GM21367 (cell line): Measurements from ENCODE around the gene HELZ2.

Experiments used
- ATAC-seq: cut with Tn5 transposase; IDR thresholded peaks from one replicate; pipeline ENCODE4 v1.9.1; 2021; ENCODE audit not compliant: unreplicated experiment

HELZ2 gene

DNA sequence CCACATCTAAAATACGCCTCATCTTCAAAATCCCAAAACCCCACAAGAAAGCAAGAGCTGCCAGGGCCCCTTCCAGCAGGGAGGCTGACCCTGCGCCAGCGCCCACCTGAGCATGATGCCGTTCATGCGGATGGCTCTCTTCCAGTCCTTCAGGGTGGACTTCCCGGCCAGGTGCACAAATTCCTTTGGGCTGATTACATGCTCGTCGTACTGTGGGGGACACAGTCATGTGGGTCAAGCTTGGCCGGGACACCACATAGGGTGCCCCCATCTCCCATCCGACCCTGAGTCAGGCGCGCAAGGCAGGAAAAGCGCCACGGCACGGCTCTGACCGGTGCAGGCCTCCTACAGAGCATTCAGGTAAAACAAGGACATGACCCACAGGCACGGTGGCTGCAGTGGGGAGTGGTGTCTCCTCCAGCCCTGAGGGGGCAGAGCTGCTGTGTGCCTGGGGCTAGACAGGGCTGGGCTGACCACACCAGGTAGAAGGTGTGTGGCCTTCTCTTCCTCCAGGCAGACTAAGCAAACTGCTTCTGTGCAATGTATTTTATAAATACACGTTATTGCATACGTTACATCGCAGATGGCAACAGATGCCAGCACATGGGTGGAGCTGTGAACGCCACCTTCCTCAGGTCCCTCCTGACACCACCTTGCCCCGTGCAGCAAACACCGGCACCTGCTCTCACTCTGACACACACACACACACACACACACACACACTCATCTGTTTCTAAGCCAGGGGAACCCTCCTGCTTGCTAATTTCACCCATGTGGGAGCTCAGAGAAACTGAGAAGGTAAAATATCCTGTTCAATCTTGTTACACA, 23.8 kb upstream of the HELZ2 start:
- ATAC-seq = no peak

DNA sequence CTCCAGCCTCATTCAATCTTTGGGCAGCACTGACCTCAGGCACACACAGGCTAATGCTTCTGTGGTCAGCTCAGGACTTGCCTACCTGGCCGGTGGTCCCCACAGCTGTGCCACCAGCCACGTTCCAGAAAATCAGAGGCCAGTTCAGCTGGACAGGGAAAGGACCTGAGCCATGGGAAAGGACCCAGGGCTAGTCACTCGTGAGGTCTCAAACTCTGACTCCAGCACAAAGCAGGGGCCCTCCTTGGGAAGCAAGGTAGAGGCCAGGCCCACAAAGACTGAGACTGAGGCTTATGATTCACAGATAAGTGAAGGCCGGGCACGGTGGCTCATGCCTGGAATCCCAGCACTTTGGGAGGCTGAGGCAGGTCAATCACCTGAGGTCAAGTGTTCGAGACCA, 22.4 kb upstream of the HELZ2 start:
- ATAC-seq = no peak

DNA sequence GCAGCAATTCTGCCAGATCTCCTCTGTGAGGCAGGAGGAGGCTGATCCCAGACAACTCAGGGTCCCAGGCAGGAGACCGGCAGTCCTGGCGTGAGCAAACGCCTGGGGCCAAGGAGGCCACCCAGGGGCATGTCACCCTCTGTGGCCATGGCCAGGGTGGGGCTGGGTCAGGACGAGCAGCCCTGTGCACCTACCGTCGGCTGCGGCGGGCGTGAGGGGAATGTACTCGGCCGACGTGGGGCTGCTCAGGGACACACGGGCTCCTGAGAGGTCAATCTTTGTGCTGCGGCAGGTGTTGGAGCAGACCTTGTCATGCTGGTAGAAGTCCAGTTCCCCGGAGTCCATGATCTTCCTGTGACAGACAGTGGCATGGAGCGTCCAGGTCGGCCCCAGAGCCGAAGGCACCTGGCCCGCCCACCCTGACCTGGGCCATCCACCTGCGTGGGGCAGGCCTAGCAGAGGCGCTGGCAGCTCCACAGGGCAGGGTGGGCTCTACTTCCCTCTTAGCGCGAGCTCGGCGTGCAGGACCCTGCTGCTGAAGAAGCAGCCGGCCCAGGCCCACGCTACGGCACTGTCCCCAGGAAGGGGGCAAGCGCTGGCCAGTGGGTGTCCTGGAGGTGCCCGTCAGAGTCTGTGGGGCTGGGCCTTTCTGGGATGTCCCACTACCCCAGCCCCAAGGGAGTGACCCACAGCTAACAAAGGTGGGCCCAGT, 21.5 kb upstream of the HELZ2 start:
- ATAC-seq = no peak

DNA sequence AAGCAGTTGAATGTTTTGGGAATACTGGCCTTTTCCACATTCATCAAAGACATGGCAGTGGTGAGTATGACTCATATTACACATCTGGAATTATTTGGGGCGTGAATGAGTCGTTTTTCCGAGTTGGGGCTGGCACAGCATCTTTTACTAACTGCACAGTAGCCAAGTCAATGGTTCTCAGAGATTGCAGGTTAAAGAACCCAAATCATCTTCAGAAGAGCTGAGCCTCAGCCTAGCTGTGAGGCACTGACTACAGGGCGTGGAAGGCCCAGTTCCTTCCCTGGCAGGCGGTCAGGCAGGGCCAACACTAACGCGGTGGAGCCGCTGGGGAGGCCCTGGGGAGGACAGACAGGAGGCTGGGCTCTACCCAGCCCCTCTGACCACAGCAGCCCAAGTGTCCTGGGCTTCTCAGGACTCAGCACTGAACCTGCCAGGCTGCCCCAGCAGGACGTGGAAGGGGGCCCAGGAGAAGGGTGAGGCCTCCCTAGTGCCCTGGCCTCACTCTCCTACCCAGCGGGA, 20.1 kb upstream of the HELZ2 start:
- no peak for ATAC-seq

DNA sequence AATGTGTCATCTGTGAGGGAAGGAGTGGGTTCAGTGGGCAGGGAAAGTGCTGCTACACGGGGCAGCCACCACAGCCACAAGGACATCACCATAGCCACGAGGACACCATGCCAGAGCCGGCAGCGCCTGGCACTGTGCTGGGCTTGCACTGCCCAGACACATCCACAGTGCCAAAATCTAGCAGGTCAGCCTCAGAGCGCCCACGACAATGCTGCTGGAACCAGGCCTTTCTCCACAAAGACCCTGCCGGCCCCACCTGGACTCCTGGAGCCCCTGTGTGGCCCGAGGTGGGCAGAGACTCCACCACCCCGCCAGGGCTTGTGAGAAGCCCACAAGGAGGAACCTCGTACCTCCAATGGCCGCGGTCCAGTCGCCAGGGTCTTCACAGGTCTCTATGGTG, 18.6 kb upstream of the HELZ2 start:
- no peak for ATAC-seq

DNA sequence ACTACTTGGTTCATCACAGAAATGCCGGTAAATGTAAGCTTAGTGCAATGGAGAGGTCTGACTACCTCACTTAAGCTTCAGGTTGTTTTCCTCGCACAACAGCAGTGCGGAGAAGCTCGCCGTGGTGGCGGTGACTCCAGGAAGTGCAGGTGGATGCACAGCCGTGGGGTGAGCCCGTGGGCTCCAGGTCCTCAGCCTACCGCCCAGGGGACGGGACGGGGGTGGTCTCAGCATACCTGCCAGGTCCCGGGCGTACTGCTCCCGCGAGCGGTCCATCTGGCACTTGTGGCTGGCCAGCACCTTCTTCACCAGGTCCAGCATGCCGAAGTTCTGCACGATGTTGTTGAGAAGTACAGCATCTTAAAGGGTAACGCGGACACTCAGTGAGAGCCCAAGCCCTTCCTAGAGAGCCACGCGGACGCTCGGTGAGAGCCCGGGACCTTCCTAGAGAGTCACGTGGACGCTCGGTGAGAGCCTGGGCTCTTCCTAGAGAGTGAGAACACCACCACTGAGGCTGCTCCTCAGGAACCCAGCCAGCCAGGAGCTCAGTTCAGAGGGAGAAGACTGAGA, 17.8 kb upstream of the HELZ2 start:
- ATAC-seq = no peak

DNA sequence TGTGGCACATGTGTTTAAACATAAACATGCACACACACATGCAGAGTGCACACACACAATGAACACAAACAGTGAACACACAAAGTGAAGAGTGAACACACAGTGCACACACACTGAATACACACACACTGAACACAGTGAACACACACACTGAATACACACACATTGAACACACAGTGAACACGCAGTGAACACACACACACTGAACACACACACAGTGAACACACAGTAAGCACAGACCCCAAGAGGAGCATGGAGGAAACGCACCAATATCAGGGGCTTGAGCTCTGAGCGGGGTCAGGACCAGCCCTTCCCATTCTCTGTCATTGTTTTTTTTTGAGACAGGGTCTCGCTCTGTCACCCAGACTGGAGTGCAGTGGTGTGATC, 17.1 kb upstream of the HELZ2 start:
- no peak for ATAC-seq

DNA sequence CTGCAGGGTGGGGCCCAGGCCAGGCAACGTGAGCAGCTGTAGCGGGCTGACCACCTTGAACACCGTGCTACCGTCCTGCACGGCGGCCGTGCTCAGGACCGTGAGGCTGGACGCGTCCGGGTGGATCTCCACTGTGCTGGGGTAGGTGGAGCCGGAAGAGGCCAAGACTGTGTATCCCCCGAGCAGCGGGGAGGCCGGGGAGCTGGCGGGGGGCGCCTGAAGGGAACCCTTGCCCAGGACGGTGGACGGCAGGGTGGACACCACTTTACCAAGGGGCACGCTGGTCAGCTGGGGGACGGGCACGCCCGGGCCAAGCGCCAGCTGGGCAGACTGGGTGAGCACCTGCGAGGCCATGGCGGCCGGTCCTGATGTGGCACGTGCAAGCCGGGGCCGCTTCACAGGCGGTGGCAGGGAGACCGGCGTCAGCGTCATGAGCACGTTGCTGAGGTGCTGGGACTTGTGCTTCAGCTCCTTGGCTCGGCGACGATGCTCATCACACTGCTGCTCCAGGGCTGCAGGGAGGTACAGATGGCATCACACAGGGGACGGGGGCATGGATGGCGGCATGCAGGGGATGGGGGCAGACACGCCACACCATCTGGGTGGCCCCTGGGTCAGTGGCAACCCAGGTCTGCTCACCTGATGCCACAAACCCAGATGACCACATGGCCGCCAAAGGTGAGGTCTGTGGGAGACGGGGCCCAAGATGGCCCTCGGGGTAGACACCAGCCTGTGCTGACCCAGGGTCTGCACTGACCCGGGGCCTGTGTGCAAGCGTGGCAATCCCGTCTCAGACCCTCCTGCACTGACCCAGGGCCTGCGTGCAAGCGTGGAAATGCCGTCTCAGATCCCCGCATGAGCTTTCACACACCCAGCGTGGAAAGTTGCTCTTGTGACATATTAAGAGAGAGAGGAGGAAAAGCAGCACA, 16.4 kb upstream of the HELZ2 start:
- ATAC-seq = no peak

DNA sequence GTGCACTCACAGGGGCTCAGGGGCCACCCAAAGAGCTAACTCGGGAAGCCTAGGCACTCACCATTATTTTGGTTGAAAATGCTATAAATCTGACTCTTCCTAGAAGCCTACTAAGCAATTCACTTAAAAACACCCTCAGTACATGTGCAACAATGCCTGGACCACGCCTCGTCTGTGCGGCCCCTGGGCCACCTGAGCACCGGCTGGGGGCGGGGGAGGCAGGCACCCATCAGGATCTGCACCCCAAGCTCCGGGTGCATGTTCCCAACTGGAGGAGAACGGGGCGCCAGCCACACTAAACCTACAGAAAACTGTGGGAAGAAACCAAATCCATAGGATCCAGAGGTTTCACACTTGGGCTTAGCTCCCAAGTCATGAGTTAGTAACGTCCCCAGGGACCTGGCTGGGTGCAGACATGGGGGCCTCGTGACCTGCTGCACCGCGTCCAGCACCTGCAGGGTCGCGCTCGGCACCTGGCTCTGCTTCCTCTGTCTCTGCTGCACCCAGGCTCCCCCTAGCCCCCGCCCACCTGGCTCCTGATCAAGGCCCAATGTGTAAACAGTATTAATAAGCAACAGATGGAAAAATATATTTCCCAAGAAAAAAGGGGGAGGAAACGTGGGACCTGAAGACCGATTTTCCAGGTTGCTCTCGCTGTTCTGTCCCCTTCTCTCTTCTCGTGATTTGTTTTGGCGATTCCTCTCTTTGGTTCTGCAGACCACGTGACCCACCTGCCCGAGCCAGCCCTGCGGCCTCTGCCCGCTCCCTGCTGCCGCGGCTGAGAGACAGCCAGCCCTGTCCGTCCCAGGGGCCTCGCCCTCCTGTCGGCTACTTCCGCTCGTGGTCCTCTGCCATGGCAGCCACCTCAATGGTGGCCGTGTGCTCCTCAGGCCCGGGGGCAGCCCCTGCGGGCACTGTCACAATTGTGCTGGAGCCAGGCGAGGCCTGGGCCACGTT, 15.5 kb upstream of the HELZ2 start:
- no peak for ATAC-seq

DNA sequence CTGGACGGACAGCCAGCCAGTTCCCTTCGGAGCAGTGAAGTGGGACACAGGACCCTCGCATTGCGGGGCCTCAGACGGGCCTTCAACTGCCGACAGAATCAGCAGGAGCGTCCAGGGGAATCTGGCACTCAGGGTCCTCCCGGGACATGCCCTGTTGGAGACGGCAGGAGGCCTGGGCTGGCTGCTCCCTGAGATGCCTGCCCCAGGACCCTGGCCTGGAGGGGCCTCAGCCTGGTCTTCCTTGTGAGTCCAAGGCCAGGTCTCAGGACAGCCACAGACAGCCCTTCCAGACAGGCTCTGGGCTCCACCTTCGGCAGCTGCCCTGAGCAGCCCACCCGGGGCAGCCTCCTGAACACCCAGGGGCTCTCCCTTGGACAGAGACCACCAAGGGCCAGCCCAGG, 14.6 kb upstream of the HELZ2 start:
- ATAC-seq = no peak

DNA sequence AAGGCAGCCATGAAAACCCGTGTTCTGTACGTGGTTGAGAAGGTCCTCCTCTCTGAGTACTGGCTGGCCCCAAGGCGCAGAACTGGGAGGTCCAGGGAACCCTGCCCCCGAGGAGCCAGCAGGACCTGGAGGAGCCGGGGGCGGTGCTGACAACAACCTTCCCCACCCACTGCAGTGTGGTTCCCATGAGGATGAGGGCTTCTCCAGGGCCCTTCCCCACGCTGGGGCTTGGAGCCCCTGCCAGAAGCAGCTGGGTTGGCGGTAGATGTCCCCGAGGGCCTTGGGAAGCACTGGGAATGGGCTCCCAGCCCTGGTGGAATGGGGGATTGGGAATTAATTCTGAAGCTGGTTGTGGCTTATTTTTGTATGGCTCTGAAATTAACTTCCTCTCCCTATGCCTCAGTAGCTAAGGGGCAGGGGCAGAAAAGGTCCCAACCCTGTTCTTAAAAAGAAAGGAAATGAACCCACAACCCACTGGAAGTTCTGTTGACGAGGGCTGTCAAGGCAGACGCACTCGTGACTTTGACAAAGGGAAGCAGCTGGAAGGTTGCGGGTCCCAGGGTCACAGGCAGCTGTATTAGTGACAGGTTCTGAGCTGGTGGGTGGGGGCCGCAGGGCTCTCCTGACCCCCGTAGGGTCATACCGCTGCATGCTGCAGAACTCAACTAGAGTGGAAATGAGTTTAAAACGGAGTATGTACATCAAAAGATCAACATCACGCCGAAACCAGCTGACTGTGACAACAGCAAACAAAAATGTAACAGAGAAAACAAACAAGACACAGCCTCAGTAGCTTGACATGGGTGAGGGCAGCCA, 13.9 kb upstream of the HELZ2 start:
- ATAC-seq = no peak

DNA sequence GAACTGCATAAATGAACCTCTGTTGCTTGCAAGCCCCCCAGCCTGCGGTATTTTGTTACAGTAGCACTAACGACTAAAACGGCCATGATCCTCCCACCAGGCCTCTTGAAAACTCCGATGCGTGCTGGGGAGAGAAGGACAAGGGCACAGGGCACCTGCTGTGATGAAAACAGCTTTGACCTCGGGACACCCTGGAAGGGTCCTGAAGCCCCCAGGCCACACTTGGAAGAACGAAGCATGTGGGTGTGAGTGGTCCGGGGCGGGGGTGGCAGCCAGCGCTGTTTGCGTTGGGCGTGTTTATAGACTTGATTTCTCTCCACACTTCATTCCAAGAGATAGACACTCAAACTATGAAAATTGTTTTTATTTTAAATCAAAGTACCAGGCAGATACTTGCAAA, 13.2 kb upstream of the HELZ2 start:
- no peak for ATAC-seq

DNA sequence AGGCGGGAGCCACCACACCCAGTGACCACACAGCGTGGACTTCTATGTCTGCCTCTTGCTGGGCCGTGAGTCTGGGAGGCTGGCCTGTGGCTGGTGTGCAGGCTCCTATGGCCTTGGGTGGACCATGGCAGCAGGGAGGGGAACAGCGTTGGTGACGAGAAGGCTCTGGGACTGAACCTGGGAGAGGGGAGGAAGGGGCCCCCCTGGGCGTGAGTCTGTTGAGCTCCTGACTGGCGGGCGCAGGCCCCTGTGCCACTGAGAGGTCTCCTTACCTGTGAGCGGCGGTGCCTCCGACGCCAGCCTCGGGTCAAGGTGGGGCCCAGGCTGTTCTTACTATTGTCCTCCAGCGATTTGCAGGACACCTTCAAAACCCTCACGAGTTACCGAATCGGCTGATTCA, 12.8 kb upstream of the HELZ2 start:
- ATAC-seq = no peak

DNA sequence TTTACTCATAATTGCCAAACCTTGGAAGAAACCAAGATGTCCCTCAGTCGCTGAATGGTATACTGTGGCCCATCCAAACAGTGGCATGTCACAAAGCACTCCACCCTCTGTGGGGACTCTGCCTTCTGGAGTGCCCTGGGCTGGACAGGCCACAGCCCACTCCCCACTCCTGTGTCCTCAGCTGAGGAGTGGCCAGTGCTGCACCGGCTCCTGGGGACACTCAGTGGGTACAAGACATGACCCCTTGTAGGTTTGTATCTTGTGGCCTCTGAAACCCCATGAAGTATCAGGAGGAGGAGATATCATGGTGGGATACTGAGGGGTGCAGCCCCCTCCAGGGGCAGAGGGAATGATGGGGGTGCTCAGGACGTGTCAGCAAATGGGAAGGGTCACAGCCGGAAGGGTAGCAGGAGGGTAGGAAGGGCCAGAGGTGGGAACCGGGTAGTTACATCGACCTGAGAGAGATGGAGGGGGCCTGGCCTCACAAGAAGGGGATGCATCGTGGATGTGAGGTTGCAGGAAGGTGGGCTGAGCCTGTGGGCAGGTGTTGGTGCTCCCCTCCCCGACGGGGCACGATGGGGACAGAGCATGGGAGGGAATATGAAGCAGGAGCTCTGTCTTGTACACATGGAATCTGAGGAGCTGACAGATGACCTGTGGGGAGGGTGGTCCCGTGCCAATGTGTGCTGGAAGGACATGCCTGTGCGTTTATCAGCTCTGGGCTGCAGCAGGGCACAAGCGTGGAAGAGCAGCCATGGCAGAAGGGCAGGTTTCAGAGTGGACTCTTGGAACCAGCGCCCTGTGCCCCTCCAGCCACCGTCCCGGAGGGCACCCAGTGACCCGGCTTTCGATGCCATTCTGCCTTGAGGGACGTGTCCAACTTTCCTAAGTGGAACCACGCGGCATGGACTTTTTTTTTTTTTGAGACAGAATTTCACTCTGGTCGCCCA, 11.9 kb upstream of the HELZ2 start:
- ATAC-seq = no peak

DNA sequence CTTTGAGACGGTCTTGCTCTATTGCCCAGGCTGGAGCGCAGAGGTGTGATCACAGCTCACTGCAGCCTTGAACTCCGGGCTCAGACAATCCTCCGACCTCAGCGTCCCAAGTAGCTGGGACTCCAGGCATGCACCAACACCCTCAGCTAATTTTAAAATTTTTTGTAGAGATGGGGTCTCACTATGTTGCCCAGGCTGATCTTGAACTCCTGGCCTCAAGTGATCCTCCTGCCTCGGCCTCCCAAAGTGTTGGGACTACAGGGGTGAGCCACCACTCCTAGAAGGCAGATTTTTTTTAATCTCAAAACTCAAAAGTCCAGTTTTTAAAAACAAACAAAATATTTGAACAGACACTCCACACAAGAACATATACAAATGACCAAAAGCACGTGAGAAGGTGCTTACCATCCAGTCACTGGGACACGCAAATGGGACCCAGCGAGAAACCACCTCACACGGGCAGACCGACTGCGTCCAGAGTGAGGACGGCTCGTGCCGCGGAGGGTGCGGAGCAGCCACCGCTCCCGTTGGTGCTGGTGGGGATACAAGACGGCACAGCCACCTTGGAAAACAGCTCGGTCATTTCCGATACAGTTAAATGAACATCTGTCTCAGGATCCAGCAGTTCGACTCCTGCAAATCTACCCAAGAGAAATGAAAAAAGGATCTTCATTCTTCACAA, 8.5 kb upstream of the HELZ2 start:
- ATAC-seq = no peak

DNA sequence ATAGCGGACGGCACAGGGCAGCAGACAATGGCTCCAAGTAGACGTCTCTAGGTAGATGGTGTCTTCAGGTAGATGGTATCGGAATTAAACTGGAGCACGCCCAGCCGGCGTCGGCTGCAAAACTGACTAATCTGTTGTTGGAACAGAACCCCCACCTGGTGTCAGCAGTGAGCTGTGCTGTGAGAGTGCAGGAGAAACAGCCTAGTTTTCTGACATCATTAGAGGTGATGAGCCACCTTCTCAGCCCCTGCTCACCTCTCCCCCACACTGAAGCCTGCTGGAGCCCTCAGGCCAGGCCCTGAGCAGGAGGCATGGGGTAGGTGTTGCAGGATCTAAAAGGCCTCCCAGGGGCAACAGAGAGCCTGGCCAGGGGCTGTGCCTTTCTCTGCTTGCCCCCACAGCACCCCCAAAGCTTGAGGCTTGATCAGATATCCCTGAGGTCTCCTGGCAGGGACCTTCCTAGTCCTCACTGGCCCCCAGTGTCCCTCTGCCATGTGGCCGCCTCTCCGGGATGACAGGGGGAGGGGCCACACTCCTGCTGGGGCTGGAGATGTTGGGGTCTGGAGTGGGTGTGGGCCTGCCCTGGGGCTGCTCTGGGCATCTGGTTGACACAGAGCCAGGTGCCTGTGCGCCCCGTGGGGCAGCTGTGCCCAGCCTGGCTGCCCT, 6.9 kb upstream of the HELZ2 start:
- ATAC-seq = no peak
